ENCODE measurements around the gene HNRNPD. TPM values are rescaled to one million over a fixed set of nuclear protein-coding genes. Genes with fewer than 3 reads are reported as not detected.
"Not testable (repeated sequence)": the region's sequence is repeated elsewhere in the genome, so short reads cannot be mapped to it uniquely, and the experiment has no call there.

The HNRNPD gene
- total and polyA plus RNA-seq, 2 experiments from 2014 or later, result 175 to 348 TPM

DNA sequence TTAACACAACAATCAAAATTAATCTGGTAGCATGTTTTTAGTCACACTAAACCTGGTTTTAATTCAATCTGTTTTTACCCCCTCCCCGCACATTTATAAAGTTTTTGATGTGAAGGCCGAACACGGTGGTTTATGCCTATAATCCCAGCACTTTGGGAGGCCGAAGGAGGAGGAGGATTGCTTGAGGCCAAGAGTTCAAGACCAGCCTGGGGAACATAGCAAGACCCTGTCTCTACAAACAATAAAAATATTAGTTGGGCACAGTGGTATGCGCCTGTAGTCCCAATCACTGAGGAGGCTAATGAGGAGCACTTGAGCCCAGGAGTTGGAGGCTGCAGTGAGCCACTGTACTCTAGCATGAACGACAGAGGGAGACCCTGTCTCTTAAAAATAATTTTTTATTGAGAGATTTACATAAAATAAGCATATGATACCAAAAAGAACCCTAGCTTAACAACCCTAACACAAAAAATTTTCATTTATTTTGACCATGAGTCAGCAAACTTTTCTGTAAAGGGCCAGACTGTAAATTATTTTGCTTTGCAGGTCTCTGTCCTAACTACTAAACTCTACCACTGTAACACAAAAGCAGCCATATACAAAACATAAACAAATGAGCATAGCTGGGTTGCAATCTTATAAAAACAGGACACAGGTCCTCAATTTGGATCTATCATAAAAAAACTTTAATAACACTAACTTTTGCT, 21.5 kb downstream of the HNRNPD start:
- no peaks in the 10 kb centered on the region for H3K4me1 ChIP-seq (ENCODE audit: low read depth)
- TF ChIP-seq, protein P1, sequence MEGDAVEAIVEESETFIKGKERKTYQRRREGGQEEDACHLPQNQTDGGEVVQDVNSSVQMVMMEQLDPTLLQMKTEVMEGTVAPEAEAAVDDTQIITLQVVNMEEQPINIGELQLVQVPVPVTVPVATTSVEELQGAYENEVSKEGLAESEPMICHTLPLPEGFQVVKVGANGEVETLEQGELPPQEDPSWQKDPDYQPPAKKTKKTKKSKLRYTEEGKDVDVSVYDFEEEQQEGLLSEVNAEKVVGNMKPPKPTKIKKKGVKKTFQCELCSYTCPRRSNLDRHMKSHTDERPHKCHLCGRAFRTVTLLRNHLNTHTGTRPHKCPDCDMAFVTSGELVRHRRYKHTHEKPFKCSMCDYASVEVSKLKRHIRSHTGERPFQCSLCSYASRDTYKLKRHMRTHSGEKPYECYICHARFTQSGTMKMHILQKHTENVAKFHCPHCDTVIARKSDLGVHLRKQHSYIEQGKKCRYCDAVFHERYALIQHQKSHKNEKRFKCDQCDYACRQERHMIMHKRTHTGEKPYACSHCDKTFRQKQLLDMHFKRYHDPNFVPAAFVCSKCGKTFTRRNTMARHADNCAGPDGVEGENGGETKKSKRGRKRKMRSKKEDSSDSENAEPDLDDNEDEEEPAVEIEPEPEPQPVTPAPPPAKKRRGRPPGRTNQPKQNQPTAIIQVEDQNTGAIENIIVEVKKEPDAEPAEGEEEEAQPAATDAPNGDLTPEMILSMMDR (IDR thresholded peaks at IDR 0.05; ENCODE audit: low read depth, low read length), result no peak
- peaks cover 66% of the 10 kb centered on the region for H3K36me3 ChIP-seq
- no peaks in the 10 kb centered on the region for H3K9me3 ChIP-seq (ENCODE audit: low read depth)
- H3K4me3 ChIP-seq, result no peak overlapping the region
- H3K27ac ChIP-seq, result peak overlapping the region; percentile 44
- H3K27me3 ChIP-seq, result no peaks in the 10 kb centered on the region
- DNase-seq (ENCODE audit: low read depth in 1 of 2, low spot score in 1 of 2), result no peak

DNA sequence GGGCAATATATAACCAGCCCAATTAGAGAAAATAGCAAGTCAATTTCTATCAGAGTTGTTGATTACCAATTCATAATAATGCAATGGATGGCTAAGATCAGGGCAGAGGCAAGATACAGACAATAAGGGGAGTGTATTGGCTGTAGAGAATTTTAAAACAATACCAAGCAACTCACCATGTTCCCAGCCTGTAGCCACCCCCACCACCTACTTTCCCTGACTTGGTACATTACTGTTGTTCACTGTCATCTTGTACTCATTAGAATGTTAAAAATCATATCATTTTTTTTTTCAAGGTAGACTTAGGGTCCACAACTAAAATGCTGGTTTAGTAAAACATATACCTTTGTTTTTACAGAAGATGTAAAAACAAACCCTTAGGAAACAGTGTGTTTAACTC, 27.7 kb downstream of the HNRNPD start:
- Histone ChIP-seq H3K36me3 (peaks cover 6% of the 10 kb centered on the region), H3K4me1 (ENCODE audit: low read depth) (no peaks in the 10 kb centered on the region), H3K9me3 (ENCODE audit: low read depth) (no peaks in the 10 kb centered on the region), H3K4me3 (no peak overlapping the region), H3K27ac (no peak overlapping the region), H3K27me3 (no peaks in the 10 kb centered on the region)
- TF ChIP-seq, protein P1 (IDR thresholded peaks at IDR 0.05; ENCODE audit: low read depth, low read length), result no peak
- no peak for DNase-seq (ENCODE audit: low read depth in 1 of 2, low spot score in 1 of 2)

DNA sequence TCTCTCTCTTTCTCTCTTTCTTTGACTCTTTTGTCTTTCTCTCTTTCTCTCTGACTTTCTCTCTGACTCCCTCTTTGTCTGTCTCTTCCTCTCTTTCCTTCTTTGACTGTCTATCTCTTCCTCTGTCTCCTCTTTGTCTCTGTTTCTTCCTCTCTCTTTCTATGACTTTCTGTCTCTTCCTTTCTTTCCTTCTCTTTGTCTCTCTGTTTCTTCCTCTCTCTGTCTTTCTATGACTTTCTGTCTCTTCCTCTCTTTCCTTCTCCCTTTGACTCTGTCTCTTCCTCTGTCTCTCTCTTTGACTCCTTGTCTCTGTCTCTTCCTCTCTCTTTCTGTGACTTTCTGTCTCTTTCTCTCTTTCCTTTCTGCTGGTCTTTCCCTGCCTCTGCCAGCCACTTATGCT, 38.7 kb downstream of the HNRNPD start:
- Histone ChIP-seq H3K27ac (no peak overlapping the region), H3K9me3 (ENCODE audit: low read depth) (no peaks in the 10 kb centered on the region), H3K4me3 (no peak overlapping the region), H3K27me3 (no peaks in the 10 kb centered on the region), H3K36me3 (no peaks in the 10 kb centered on the region), H3K4me1 (ENCODE audit: low read depth) (no peaks in the 10 kb centered on the region)
- DNase-seq (ENCODE audit: low read depth in 1 of 2, low spot score in 1 of 2), result no peak
- TF ChIP-seq, protein P1 (IDR thresholded peaks at IDR 0.05; ENCODE audit: low read depth, low read length), result no peak

DNA sequence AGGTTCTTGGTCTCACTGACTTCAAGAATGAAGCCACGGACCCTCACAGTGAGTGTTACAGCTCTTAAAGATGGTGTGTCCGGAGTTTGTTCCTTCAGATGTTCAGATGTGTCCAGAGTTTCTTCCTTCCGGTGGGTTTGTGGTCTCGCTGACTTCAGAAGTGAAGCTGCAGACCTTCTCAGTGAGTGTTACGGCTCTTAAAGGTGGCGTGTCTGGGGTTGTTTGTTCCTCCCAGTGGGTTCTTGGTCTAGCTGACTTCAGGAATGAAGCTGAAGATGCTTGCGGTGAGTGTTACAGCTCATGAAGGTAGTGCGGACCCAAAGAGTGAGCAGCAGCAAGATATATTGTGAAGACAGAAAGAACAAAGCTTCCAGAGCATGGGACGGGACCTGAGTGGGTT, 40.1 kb downstream of the HNRNPD start:
- H3K36me3 ChIP-seq; H3K4me1 ChIP-seq (ENCODE audit: low read depth); DNase-seq (ENCODE audit: low read depth in 1 of 2, low spot score in 1 of 2); H3K9me3 ChIP-seq (ENCODE audit: low read depth); H3K4me3 ChIP-seq; H3K27ac ChIP-seq; H3K27me3 ChIP-seq: not testable (repeated sequence)

DNA sequence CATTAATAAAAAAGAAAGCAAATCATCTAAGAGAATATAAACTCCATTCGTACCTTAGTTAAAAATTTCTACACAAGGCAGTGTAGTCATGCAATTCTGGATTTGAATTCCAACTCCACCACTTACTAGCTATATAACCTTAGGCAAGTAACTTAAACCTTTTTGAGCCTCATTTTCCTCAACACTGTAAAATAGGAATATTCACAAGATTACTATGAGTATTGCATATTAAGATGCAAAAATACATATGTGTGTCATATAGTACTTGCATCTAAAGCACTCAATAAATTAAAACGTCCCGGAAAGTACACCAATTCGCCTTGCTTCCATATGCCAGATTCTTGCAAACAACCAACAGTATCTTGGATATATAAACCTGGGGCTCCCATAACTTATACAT, 42.0 kb downstream of the HNRNPD start:
- Histone ChIP-seq H3K4me1 (ENCODE audit: low read depth) (no peaks in the 10 kb centered on the region), H3K27me3 (no peaks in the 10 kb centered on the region), H3K4me3 (no peak overlapping the region), H3K9me3 (ENCODE audit: low read depth) (no peaks in the 10 kb centered on the region), H3K36me3 (no peaks in the 10 kb centered on the region), H3K27ac (no peak overlapping the region)
- no peak for DNase-seq (ENCODE audit: low read depth in 1 of 2, low spot score in 1 of 2)
- TF ChIP-seq, protein P1 (IDR thresholded peaks at IDR 0.05; ENCODE audit: low read depth, low read length), result no peak

DNA sequence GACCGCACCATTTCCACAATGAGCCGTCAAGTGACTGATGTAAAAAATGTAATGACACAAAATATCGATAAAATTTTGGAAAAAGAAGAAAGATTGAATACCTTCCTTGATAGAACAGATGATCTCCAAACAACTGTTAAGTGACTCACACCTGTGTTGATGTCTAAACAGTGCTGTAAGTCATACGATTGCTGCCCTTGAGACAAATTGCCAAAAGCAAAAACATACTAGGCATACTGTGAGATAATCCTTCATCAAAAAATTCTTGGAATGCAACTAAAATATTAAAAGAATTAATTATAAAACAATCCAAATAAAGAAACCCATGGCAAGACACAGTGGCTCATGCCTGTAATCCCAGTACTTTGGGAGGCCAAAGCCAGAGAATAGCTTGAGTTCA, 53.4 kb downstream of the HNRNPD start:
- H3K27me3 ChIP-seq, result no peaks in the 10 kb centered on the region
- H3K4me3 ChIP-seq, result no peak overlapping the region
- H3K27ac ChIP-seq, result no peak overlapping the region
- no peaks in the 10 kb centered on the region for H3K9me3 ChIP-seq (ENCODE audit: low read depth)
- no peaks in the 10 kb centered on the region for H3K36me3 ChIP-seq
- TF ChIP-seq, protein P1 (IDR thresholded peaks at IDR 0.05; ENCODE audit: low read depth, low read length), result no peak
- H3K4me1 ChIP-seq (ENCODE audit: low read depth), result no peaks in the 10 kb centered on the region
- DNase-seq (ENCODE audit: low read depth in 1 of 2, low spot score in 1 of 2), result no peak

DNA sequence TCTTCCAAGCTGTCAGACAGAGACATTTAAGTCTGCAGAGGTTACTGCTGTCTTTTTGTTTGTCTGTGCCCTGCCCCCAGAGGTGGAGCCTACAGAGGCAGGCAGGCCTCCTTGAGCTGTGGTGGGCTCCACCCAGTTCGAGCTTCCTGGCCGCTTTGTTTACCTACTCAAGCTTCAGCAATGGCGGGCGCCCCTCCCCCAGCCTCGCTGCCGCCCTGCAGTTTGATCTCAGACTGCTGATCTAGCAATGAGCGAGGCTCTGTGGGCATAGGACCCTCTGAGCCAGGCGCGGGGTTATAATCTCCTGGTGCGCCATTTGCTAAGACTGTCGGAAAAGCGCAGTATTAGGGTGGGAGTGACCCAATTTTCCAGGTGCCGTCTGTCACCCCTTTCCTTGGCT, 70.7 kb downstream of the HNRNPD start:
- H3K9me3 ChIP-seq (ENCODE audit: low read depth); DNase-seq (ENCODE audit: low read depth in 1 of 2, low spot score in 1 of 2); H3K27me3 ChIP-seq; H3K36me3 ChIP-seq; H3K27ac ChIP-seq; H3K4me3 ChIP-seq; H3K4me1 ChIP-seq (ENCODE audit: low read depth): not testable (repeated sequence)
